OCI-LY7 (cell line): Measurements from ENCODE around the gene GPD1. TPM values are rescaled to one million over a fixed set of nuclear protein-coding genes. Genes with fewer than 3 reads are reported as not detected.

Source experiments
- BruUV-seq: library from RNA; stranded (reverse); fragments of 400-500 nt; replicated peaks from 2 replicates; lab custom pipeline; 2021; lab: Mats Ljungman, UMichigan
- CTCF ChIA-PET: fragments of 300-600 bp; sonication (Branson Sonifier 250); formaldehyde crosslinking; loops from one replicate; lab custom pipeline; 2022; ENCODE audit warnings: antibody characterized with exemption; ENCODE audit not compliant: unreplicated experiment; lab: Charles Lee
- POLR2A ChIA-PET: fragments of 300-600 bp; sonication (Branson Sonifier 250); formaldehyde crosslinking; loops from one replicate; lab custom pipeline; 2022; ENCODE audit warnings: antibody characterized with exemption; lab: Charles Lee
- DNase-seq: peaks from one replicate; pipeline ENCODE4 v3.0.0-alpha.2; 2015; ENCODE audit warnings: low spot score
- H2AFZ ChIP-seq: fragments of 200-600 bp; sonication (generic), shearing (Covaris generic); 2 replicates; pipeline ENCODE4 v1.6.1; 2014; ENCODE audit warnings: mild to moderate bottlenecking, antibody characterized with exemption, low read length, moderate library complexity
- H3K27ac ChIP-seq: fragments of 200-600 bp; sonication (generic); 2 replicates; pipeline ENCODE4 v1.5.1; 2014; ENCODE audit warnings: mixed run types, low read depth, mild to moderate bottlenecking, moderate library complexity, low read length, inconsistent platforms; ENCODE audit not compliant: poor library complexity, severe bottlenecking
- H3K36me3 ChIP-seq: fragments of 200-600 bp; sonication (generic); 2 replicates; pipeline ENCODE4 v1.6.1; 2014; ENCODE audit warnings: mild to moderate bottlenecking, antibody characterized with exemption, low read length, moderate library complexity, mixed read lengths; ENCODE audit not compliant: insufficient read depth
- H3K4me1 ChIP-seq: fragments of 200-600 bp; sonication (generic); 2 replicates; pipeline ENCODE4 v1.5.1; 2014; ENCODE audit warnings: mild to moderate bottlenecking, low read length; ENCODE audit not compliant: insufficient read depth, poor library complexity, severe bottlenecking
- H3K4me2 ChIP-seq: fragments of 200-600 bp; sonication (generic); 2 replicates; pipeline ENCODE4 v1.6.1; 2014; ENCODE audit warnings: mild to moderate bottlenecking, low read length
- H3K4me3 ChIP-seq: fragments of 200-600 bp; sonication (generic); 2 replicates; pipeline ENCODE4 v1.5.1; 2014; ENCODE audit warnings: mild to moderate bottlenecking, low read depth, low read length; ENCODE audit not compliant: poor library complexity, severe bottlenecking
- H3K79me2 ChIP-seq: fragments of 200-600 bp; sonication (generic); 2 replicates; pipeline ENCODE4 v1.6.1; 2016; ENCODE audit warnings: low read depth, mild to moderate bottlenecking, low read length, moderate library complexity, mixed read lengths; ENCODE audit not compliant: insufficient read depth
- H3K9me2 ChIP-seq: fragments of 200-600 bp; sonication (generic); 2 replicates; pipeline ENCODE4 v1.6.1; 2016; ENCODE audit warnings: mild to moderate bottlenecking, low read length, mixed read lengths; ENCODE audit not compliant: insufficient read depth
- H3K9me3 ChIP-seq: fragments of 200-600 bp; sonication (generic); 2 replicates; pipeline ENCODE4 v1.6.1; 2014; ENCODE audit warnings: mild to moderate bottlenecking, mixed run types, low read length, mixed read lengths
- H4K20me1 ChIP-seq: fragments of 200-600 bp; sonication (generic); 2 replicates; pipeline ENCODE4 v1.6.1; 2014; ENCODE audit warnings: mild to moderate bottlenecking, antibody characterized with exemption, low read length, moderate library complexity, mixed read lengths; ENCODE audit not compliant: insufficient read depth
- EZH2phosphoT487 ChIP-seq: fragments of 200-600 bp; sonication (generic); IDR thresholded peaks from 2 replicates; pipeline ENCODE4 v1.6.1; 2018; ENCODE audit warnings: low read depth, borderline replicate concordance, mild to moderate bottlenecking, mixed run types, antibody characterized with exemption, low read length, moderate library complexity, mixed read lengths
- intact Hi-C: fragments of 100-400 bp; cut with micrococcal nuclease; formaldehyde crosslinking; loops from one replicate; pipeline ENCODE4 v1.10.0; 2022; ENCODE audit not compliant: unreplicated experiment
- total RNA-seq, 2 experiments: library from RNA; depleted of rRNA in 1 of 2; stranded (reverse); fragments of >200 nt in 1 of 2; shearing (Covaris generic) in 1 of 2; gene quantifications; 2 replicates each; pipeline ENCODE4 v1.2.3, GENCODE V29; 2014 to 2022
- TF ChIP-seq, protein P1 (sequence below): fragments of 200-600 bp; sonication (generic); conservative IDR thresholded peaks from 2 replicates; pipeline ENCODE4 v1.5.1; 2014; ENCODE audit warnings: mild to moderate bottlenecking, antibody characterized with exemption, low read length, moderate library complexity, mixed read lengths

Gene GPD1
- total RNA-seq, 2 experiments from 2014 or later = 0.47 to 1.2 TPM

DNA sequence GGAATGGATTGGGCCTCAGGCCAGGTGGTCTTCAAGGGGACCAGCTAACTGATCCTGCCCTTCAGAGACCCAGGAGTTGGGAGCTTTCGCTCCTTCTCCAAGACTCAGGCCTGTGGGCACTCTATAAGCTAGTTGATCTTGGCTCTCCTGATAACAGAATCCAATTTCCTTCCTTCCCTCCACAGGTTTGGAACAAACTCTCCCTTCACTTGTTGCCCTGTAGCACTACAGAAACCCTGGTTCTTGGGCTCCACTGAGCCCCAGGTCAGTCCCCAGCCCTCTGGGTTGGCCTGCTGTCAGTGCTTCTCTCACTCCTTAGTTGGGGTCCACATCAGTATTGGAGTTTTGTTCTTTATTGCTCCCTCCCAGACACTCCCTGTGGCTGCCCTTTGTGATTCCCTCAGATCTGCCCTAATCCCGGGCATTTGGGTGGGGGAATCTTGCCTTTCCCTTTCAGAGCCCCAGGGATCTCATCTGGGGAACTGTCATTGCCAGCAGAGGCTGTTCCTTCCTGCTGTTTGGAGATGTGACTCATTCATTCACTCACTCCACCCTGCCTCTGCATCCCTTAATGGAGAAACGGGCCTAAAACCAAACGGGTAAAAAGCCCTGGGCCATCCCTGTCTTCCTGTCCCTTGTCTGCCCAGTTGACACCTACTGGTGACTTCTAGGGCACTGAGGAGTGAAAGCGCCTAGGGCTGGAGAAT is 4.4 kb upstream of the GPD1 start:
- no peaks in the 10 kb centered on the region for H3K79me2 ChIP-seq
- H3K9me2 ChIP-seq = no peaks in the 10 kb centered on the region
- no peak for DNase-seq
- no peak overlapping the region for H2AFZ ChIP-seq
- H3K9me3 ChIP-seq = no peaks in the 10 kb centered on the region
- no peak overlapping the region for H3K4me2 ChIP-seq
- no peaks in the 10 kb centered on the region for H3K4me1 ChIP-seq
- H4K20me1 ChIP-seq = no peaks in the 10 kb centered on the region
- intact Hi-C loops = no loop called here
- BruUV-seq = no TSS peak
- CTCF ChIA-PET = no interaction called here
- no peak for TF ChIP-seq EZH2phosphoT487
- TF ChIP-seq, protein P1, sequence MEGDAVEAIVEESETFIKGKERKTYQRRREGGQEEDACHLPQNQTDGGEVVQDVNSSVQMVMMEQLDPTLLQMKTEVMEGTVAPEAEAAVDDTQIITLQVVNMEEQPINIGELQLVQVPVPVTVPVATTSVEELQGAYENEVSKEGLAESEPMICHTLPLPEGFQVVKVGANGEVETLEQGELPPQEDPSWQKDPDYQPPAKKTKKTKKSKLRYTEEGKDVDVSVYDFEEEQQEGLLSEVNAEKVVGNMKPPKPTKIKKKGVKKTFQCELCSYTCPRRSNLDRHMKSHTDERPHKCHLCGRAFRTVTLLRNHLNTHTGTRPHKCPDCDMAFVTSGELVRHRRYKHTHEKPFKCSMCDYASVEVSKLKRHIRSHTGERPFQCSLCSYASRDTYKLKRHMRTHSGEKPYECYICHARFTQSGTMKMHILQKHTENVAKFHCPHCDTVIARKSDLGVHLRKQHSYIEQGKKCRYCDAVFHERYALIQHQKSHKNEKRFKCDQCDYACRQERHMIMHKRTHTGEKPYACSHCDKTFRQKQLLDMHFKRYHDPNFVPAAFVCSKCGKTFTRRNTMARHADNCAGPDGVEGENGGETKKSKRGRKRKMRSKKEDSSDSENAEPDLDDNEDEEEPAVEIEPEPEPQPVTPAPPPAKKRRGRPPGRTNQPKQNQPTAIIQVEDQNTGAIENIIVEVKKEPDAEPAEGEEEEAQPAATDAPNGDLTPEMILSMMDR = no peak
- H3K4me3 ChIP-seq = no peak overlapping the region
- H3K27ac ChIP-seq = no peak overlapping the region
- POLR2A ChIA-PET = no interaction called here
- H3K36me3 ChIP-seq = peaks cover 72% of the 10 kb centered on the region

DNA sequence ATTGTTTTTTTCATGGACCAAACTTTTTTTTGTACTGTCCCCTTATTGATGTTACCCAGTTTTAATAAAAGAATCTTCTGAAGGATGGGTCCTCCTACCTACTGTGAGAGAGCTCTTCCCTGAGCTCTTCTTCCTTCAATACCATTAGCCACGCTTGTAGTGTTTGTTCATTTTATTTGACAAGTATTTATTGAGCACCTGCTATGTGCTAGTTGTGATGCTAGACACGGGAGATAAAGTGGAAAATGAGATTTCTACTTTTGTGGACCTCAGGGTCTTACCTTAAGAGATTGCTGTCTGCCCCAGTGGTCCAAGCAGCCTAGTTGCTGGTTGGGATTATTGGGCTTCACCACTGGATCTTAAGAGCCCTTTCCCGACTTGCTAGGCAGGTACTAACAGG is 3.2 kb upstream of the GPD1 start:
- H3K4me1 ChIP-seq = no peaks in the 10 kb centered on the region
- H3K9me3 ChIP-seq = no peaks in the 10 kb centered on the region
- no peak for TF ChIP-seq EZH2phosphoT487
- TF ChIP-seq, protein P1 = no peak
- H3K4me2 ChIP-seq = no peak overlapping the region
- no peaks in the 10 kb centered on the region for H3K9me2 ChIP-seq
- intact Hi-C loops = no loop called here
- H3K79me2 ChIP-seq = no peaks in the 10 kb centered on the region
- ChIA-PET POLR2A (interaction anchor here (1.2 to 3.2 kb wide), 2 partner anchors 10 to 16 kb away, joined by 4 to 12 read pairs; partner anchors contain the start of gene SMARCD1), CTCF (interaction anchor here (0.5 kb wide), 1 partner anchor 10 kb away, joined by 3 read pairs; no protein-coding TSS in a partner anchor)
- H4K20me1 ChIP-seq = no peaks in the 10 kb centered on the region
- H3K27ac ChIP-seq = no peak overlapping the region
- H3K4me3 ChIP-seq = no peak overlapping the region
- BruUV-seq = no TSS peak
- no peak for DNase-seq
- H3K36me3 ChIP-seq = peaks cover 60% of the 10 kb centered on the region
- no peak overlapping the region for H2AFZ ChIP-seq

DNA sequence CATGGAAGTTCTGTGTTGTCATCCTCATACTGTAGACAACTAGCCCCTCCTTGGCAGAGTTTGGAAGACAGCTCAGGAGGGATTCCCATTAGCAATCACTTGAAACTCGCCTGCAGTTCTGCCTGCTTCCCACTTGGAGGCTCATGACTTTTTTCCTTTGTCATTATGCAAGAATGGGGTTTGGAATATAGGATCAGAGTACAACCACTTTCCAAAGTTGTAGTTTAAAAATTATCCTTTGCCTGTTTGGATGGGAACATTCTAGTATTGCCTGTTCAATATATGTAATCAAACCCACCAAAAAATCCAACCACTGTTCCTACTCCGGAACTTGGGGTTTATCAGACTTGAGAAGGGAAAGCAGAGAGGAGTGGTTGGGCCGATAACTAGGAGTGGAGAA is 2.1 kb upstream of the GPD1 start:
- H4K20me1 ChIP-seq = no peaks in the 10 kb centered on the region
- BruUV-seq = no TSS peak
- no peaks in the 10 kb centered on the region for H3K9me3 ChIP-seq
- H3K4me1 ChIP-seq = no peaks in the 10 kb centered on the region
- POLR2A ChIA-PET = interaction anchor here (0.7 to 3.2 kb wide), 2 partner anchors 9 to 13 kb away, joined by 8 to 12 read pairs; no protein-coding TSS in a partner anchor
- intact Hi-C loops = no loop called here
- CTCF ChIA-PET = no interaction called here
- no peaks in the 10 kb centered on the region for H3K79me2 ChIP-seq
- no peak for TF ChIP-seq EZH2phosphoT487
- TF ChIP-seq, protein P1 = peak; percentile 51
- DNase-seq = no peak
- H3K27ac ChIP-seq = no peak overlapping the region
- H3K4me3 ChIP-seq = no peak overlapping the region
- H3K9me2 ChIP-seq = no peaks in the 10 kb centered on the region
- H3K36me3 ChIP-seq = peaks cover 49% of the 10 kb centered on the region
- no peak overlapping the region for H3K4me2 ChIP-seq
- H2AFZ ChIP-seq = no peak overlapping the region
